A549 (cell line): Measurements from ENCODE around the gene SYT6.

Experiments
- CEBPB ChIP-seq, 2 experiments: fragments of >200 bp in 1 of 2; sonication (Bioruptor Twin) in 1 of 2; formaldehyde crosslinking in 1 of 2; IDR thresholded peaks; 2 replicates each; pipeline ENCODE4 v1.6.1; 2012 to 2016
- CTCF ChIP-seq: fragments of >200 bp; sonication (Bioruptor Twin); formaldehyde crosslinking; IDR thresholded peaks from 3 replicates; pipeline ENCODE4 v1.5.1; 2016
- JUN ChIP-seq, 2 experiments: fragments of >200 bp; sonication (Bioruptor Twin); formaldehyde crosslinking; IDR thresholded peaks; 2 replicates in 1 of 2; 3 replicates in 1 of 2; pipeline ENCODE4 v1.6.1; 2016 to 2017
- KDM5A ChIP-seq: fragments of 200-600 bp; sonication (generic); IDR thresholded peaks from 2 replicates; pipeline ENCODE4 v1.6.1; 2016; ENCODE audit warnings: antibody characterized with exemption, mild to moderate bottlenecking
- MYC ChIP-seq: IDR thresholded peaks from 2 replicates; pipeline ENCODE4 v1.6.1; 2012; ENCODE audit warnings: mild to moderate bottlenecking, inconsistent platforms, low read length, improper control_type of control experiment, borderline replicate concordance
- NR3C1 ChIP-seq: fragments of >200 bp; sonication (Bioruptor Twin); formaldehyde crosslinking; IDR thresholded peaks from 3 replicates; pipeline ENCODE4 v1.6.1; 2017
- RCOR1 ChIP-seq: fragments of 150-350 bp; IDR thresholded peaks from 2 replicates; pipeline ENCODE4 v1.6.1; 2014; ENCODE audit warnings: antibody characterized with exemption, low read length, low read depth
- SMC3 ChIP-seq: fragments of >200 bp; sonication (Bioruptor Twin); formaldehyde crosslinking; IDR thresholded peaks from 3 replicates; pipeline ENCODE4 v1.6.1; 2018; ENCODE audit warnings: inconsistent platforms
- USF2 ChIP-seq: fragments of 450-650 bp; IDR thresholded peaks from 2 replicates; pipeline ENCODE4 v1.6.1; 2014; ENCODE audit warnings: antibody characterized with exemption
- TF ChIP-seq, protein P1 (sequence below): IDR thresholded peaks from 2 replicates; pipeline ENCODE4 v1.6.1; 2012

- TF ChIP-seq CTCF: no peak
- no peak for TF ChIP-seq JUN (IDR thresholded peaks at IDR 0.05)
- TF ChIP-seq NR3C1: no peak
- TF ChIP-seq, protein P1, sequence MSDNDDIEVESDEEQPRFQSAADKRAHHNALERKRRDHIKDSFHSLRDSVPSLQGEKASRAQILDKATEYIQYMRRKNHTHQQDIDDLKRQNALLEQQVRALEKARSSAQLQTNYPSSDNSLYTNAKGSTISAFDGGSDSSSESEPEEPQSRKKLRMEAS: no peak
- no peak for TF ChIP-seq RCOR1
- TF ChIP-seq USF2: no peak
- TF ChIP-seq MYC: no peak
- no peak for TF ChIP-seq CEBPB (IDR thresholded peaks at IDR 0.05)
- no peak for TF ChIP-seq SMC3
- no peak for TF ChIP-seq KDM5A
These were observed 59.0 kb downstream of the SYT6 start for GRCh38 chr1:114094675-114095074.
